Transverse colon (tissue), 4 donors: Measurements from ENCODE around the gene SAPCD1. TPM values are rescaled to one million over a fixed set of nuclear protein-coding genes. Genes with fewer than 3 reads are reported as not detected.

Experiments used
- DNase-seq: peaks from one replicate; pipeline ENCODE4 v3.0.0-alpha.2; 2019
- H3K27ac ChIP-seq, 4 donors: fragments of 200-600 bp; sonication (generic); 2 replicates each; pipeline ENCODE4 v1.5.1; 2016 to 2018; ENCODE audit warnings: inconsistent platforms in 4 of 4
- H3K27me3 ChIP-seq: fragments of 200-600 bp; sonication (generic); 2 replicates; pipeline ENCODE4 v1.5.1; 2017; ENCODE audit warnings: inconsistent platforms
- H3K36me3 ChIP-seq, 4 donors: fragments of 200-600 bp; sonication (generic); 2 replicates each; pipeline ENCODE4 v1.5.1; 2017 to 2019; ENCODE audit warnings: inconsistent platforms in 4 of 4
- H3K4me1 ChIP-seq, 4 donors: fragments of 200-600 bp; sonication (generic); 2 replicates each; pipeline ENCODE4 v1.5.1; 2017 to 2020; ENCODE audit warnings: inconsistent platforms in 4 of 4
- H3K4me3 ChIP-seq, 4 donors: fragments of 200-600 bp; sonication (generic); 1 replicate in 1 of 4; 2 replicates in 3 of 4; pipeline versions ENCODE4 v1.5.1 to v1.6.1; 2017 to 2019; ENCODE audit warnings: inconsistent platforms in 4 of 4
- H3K9me3 ChIP-seq, 2 donors: fragments of 200-600 bp; sonication (generic); 2 replicates each; pipeline ENCODE4 v1.5.1; 2017 to 2019; ENCODE audit warnings: inconsistent platforms in 2 of 2
- CTCF ChIP-seq, 5 experiments: fragments of 200-600 bp in 3 of 5; fragments of 450-650 bp in 2 of 5; sonication (generic) in 3 of 5; IDR thresholded peaks; 1 replicate in 2 of 5; 2 replicates in 3 of 5; pipeline ENCODE4 v1.5.1; 2016 to 2017; ENCODE audit warnings: antibody characterized with exemption in 5 of 5, inconsistent platforms in 3 of 5, mild to moderate bottlenecking in 2 of 5, moderate library complexity in 1 of 5
- EP300 ChIP-seq: sonication (generic); formaldehyde crosslinking; IDR thresholded peaks from one replicate; pipeline ENCODE4 v1.6.1; 2017; ENCODE audit warnings: antibody characterized with exemption, low read depth
- POLR2A ChIP-seq: fragments of 450-650 bp; IDR thresholded peaks from one replicate; pipeline ENCODE4 v1.6.1; 2016; ENCODE audit warnings: antibody characterized with exemption, mild to moderate bottlenecking, moderate library complexity
- POLR2AphosphoS5 ChIP-seq, 3 donors: sonication (generic); formaldehyde crosslinking; IDR thresholded peaks; one replicate each; pipeline ENCODE4 v1.6.1; 2016; ENCODE audit warnings: antibody characterized with exemption in 3 of 3
- WGBS, 2 donors: methylation state at CpG; one replicate each; pipeline ENCODE4 v1.1.5; 2018; ENCODE audit warnings: low coverage in 1 of 2; 5-methylcytosine and 5-hydroxymethylcytosine counted together
- in situ Hi-C, 4 donors: fragments of 200-750 bp; cut with MboI; loops; one replicate each; pipeline versions ENCODE4 v1.15.0 to v1.15.1; 2017; ENCODE audit warnings: low sequenced_read_pairs in 3 of 4, low pct_ligation_motif_present in 1 of 4, low pct_unique_long_range_greater_than_20kb in 1 of 4
- intact Hi-C: fragments of 100-400 bp; cut with DNase I; formaldehyde crosslinking; loops from one replicate; pipeline ENCODE4 v1.15.1; 2023; ENCODE audit warnings: low total_unique reads
- total RNA-seq, 4 donors: library from RNA; depleted of rRNA; stranded (reverse); fragments of >200 nt; gene quantifications; one replicate each; pipeline ENCODE4 v1.1.0, GENCODE V29; 2016

SAPCD1 gene
- total RNA-seq, 4 donors from 2014 or later = 3.3 to 11.1 TPM; not detected in 2

DNA sequence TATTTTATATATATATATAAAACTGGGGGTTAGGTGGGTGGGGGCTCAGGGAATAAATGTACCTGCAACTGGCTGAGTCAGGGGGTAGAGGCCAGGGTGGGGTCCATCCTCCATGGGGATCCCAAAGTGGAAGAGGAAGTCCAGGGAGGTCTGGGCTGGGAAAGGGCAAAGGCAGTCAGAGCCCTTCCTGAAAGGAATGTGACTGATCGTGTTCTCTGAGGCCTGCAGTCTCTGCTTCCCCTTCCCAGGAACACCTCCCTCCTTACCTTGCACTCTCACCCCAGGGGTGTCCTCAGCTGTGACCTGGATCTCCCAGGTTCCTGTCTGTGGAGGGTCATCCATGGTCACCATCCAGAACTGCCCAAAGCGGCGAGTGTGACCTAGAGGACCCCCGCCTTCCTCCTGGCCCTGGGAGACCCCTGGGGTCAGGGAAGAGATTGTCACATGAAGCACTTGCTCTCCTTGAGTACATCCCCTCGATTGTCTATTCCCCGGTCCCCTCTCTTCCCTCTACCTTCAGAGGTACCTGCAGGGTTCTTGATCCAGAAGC is 4.7 kb downstream of the SAPCD1 start:
- DNase-seq = no peak
- in situ Hi-C loops = loop anchor here in 2 of 4 donors (5.0 to 10.0 kb wide), 2 partner anchors 80 to 82 kb away; partner anchors contain the start of gene LY6G5C (in 1 of the 2)
- TF ChIP-seq POLR2AphosphoS5 (IDR thresholded peaks at IDR 0.05) = no peak
- TF ChIP-seq POLR2A = no peak
- no peak for TF ChIP-seq EP300
- TF ChIP-seq CTCF (IDR thresholded peaks at IDR 0.05) = no peak
- H3K27me3 ChIP-seq = no peaks in the 10 kb centered on the region
- 85% methylated on average over 6 of the region's 6 CpGs; no CpG with 5 or more reads in 1 of the 2 donors for WGBS, 2 donors
- no peaks in the 10 kb centered on the region for H3K36me3 ChIP-seq
- H3K4me1 ChIP-seq = peaks cover 0 to 16% (median 8%) of the 10 kb centered on the region in 4 donors
- H3K27ac ChIP-seq = no peak overlapping the region
- H3K9me3 ChIP-seq = no peaks in the 10 kb centered on the region
- intact Hi-C loops = no loop called here
- H3K4me3 ChIP-seq = no peak overlapping the region

DNA sequence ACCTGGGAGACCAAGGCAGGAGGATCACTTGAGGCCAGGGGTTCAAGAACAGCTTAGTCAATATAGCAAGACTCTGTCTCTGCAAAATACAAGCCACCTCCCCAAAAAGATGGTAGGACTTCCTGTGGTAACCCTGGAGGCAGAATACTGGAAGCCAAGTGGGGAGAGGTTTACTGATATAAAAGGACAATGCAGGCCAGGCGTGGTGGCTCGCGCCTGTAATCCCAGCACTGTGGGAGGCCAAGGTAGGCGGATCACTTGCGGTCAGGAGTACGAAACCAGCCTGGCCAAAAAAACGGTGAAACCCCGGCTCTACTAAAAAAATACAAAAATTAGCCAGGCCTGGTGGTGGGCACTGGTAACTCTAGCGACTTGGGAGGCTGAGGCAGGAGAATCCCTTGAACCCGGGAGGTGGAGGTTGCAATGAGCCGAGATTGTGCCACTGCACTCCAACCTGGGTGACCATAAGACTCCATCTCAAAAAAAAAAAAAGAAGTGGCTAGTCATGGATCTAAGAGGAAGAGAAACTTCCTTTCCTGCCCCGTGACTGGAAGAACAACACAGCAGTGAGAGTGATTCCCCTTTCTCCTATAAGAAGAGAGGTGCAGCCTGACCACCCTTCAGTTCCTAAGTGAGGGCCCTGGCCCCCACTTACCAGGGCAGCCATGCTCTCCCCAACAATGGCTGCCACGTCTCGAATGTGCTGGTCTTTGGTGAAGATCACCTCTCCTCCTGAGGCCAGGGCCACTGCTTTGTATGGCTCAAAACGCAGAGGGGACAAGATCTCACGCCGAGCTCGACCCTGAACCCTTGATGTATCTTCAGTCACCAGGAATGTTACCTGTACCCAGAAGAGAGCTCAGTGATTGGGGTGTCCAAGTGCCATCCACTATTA is 6.2 kb downstream of the SAPCD1 start:
- H3K4me3 ChIP-seq = no peak overlapping the region
- 84 to 94% methylated on average over 8 to 18 of the region's 18 CpGs for WGBS, 2 donors
- in situ Hi-C loops = loop anchor here in 2 of 4 donors (5.0 to 10.0 kb wide), 2 partner anchors 81 to 84 kb away; partner anchors contain the start of gene LY6G5C (in 1 of the 2)

DNA sequence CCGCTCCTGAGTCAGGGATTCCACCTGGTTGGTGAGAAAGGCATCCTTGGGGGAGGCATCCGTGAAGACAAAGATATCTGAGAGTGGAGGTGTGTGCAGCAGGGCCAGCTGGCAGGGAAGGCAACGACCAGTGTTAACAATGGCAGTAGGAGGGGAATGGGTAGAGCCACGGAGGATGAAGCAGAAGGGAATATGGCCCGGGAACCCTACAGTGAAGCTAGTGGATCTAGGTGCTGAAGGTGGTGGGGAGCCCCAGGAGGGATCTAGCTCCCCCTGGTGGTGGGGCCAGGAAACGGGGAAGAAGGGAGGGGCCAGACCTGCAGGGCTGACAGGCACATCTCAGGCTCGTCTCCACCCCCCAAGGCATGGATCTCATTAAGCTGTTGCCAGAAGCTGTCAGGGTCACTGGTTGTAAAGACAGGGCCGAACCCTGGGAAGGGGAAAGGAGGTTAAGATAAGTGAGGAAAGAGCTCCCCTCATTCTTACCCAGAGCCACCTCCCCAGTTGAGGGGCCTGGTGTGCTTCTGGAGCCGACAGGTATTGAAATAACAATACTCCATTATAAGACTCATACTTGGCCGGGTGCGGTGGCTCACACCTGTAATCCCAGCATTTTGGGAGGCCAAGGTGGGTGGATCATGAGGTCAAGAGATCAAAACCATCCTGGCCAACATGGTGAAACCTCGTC is 7.4 kb downstream of the SAPCD1 start:
- peaks cover under 1 to 21% (median 9%) of the 10 kb centered on the region in 4 donors for H3K4me1 ChIP-seq
- intact Hi-C loops = no loop called here
- in situ Hi-C loops = loop anchor here in 2 of 4 donors (5.0 to 10.0 kb wide), 2 partner anchors 83 to 85 kb away; partner anchors contain the start of gene LY6G5C (in 1 of the 2)

More for the DNA sequence above, 6.2 kb downstream of the SAPCD1 start:
- no peaks in the 10 kb centered on the region for H3K27me3 ChIP-seq
- H3K9me3 ChIP-seq = no peaks in the 10 kb centered on the region
- DNase-seq = no peak
- H3K36me3 ChIP-seq = no peaks in the 10 kb centered on the region
- peaks cover 0 to 17% (median 8%) of the 10 kb centered on the region in 4 donors for H3K4me1 ChIP-seq
- intact Hi-C loops = no loop called here
- no peak overlapping the region for H3K27ac ChIP-seq
- TF ChIP-seq POLR2A (no peak), EP300 (no peak), CTCF (IDR thresholded peaks at IDR 0.05) (no peak), POLR2AphosphoS5 (IDR thresholded peaks at IDR 0.05) (no peak)

More for the DNA sequence above, 7.4 kb downstream of the SAPCD1 start:
- DNase-seq = peak; percentile 94
- peak overlapping the region; percentile 76 to 83 (median 78) for H3K27ac ChIP-seq
- no peaks in the 10 kb centered on the region for H3K36me3 ChIP-seq
- TF ChIP-seq POLR2AphosphoS5 (IDR thresholded peaks at IDR 0.05) (peak in 1 of 3 donors; percentile 2), EP300 (no peak), CTCF (IDR thresholded peaks at IDR 0.05) (peak; percentile 83 to 95 (median 90))
- no peaks in the 10 kb centered on the region for H3K9me3 ChIP-seq
- H3K27me3 ChIP-seq = no peaks in the 10 kb centered on the region
- 7 to 52% methylated on average over 3 to 12 of the region's 12 CpGs for WGBS, 2 donors
- no peak overlapping the region for H3K4me3 ChIP-seq
